H1 (cell line): Measurements from ENCODE around the gene MFRP. TPM values are rescaled to one million over a fixed set of nuclear protein-coding genes. Genes with fewer than 3 reads are reported as not detected.

Experiments
- CTCF ChIA-PET: fragments of 300-600 bp; sonication (Branson Sonifier 250); formaldehyde crosslinking; loops from one replicate; lab custom pipeline; 2021; ENCODE audit not compliant: partially characterized antibody; lab: Charles Lee
- POLR2A ChIA-PET: fragments of 300-600 bp; sonication (Branson Sonifier 250); formaldehyde crosslinking; loops from one replicate; lab custom pipeline; 2021; ENCODE audit warnings: inconsistent platforms; ENCODE audit not compliant: partially characterized antibody; lab: Charles Lee
- DNase-seq, 2 experiments: peaks; one replicate each; pipeline versions ENCODE4 v3.0.0 to v3.0.0-alpha.2; 2010 to 2022; ENCODE audit warnings: low spot score in 2 of 2, low read depth in 1 of 2, mixed read lengths in 1 of 2
- FAIRE-seq: peaks from 2 replicates; lab custom pipeline; 2011; peaks lifted over from hg19 to GRCh38; lab: Jason Lieb, UNC
- H2AFZ ChIP-seq: 2 replicates; pipeline ENCODE4 v1.8.1; 2012; ENCODE audit warnings: low read length, inconsistent platforms
- H2AK5ac ChIP-seq: 2 replicates; pipeline ENCODE4 v1.6.1; 2013; ENCODE audit warnings: low read depth, low read length
- H2BK120ac ChIP-seq: replicated peaks from 2 replicates; pipeline ENCODE3; 2013; ENCODE audit warnings: low read depth, low read length, inconsistent platforms
- H2BK12ac ChIP-seq: 2 replicates; pipeline ENCODE4 v1.6.1; 2013; ENCODE audit warnings: low read depth, low read length
- H2BK15ac ChIP-seq: 2 replicates; pipeline ENCODE4 v1.6.1; 2013; ENCODE audit warnings: low read length
- H2BK20ac ChIP-seq: 2 replicates; pipeline ENCODE4 v1.6.1; 2013; ENCODE audit warnings: low read length
- H2BK5ac ChIP-seq: 2 replicates; pipeline ENCODE4 v1.6.1; 2013; ENCODE audit warnings: low read depth, low read length
- H3K14ac ChIP-seq: 2 replicates; pipeline ENCODE4 v1.6.1; 2013; ENCODE audit warnings: inconsistent platforms; ENCODE audit not compliant: insufficient read length
- H3K18ac ChIP-seq: 2 replicates; pipeline ENCODE4 v1.6.1; 2013; ENCODE audit warnings: low read length; ENCODE audit errors: extremely low read depth
- H3K23ac ChIP-seq: 2 replicates; pipeline ENCODE4 v1.6.1; 2013; ENCODE audit warnings: inconsistent platforms; ENCODE audit not compliant: insufficient read length
- H3K23me2 ChIP-seq: 2 replicates; pipeline ENCODE4 v1.6.1; 2013; ENCODE audit warnings: low read depth, low read length
- H3K27ac ChIP-seq: 2 replicates; pipeline ENCODE4 v1.6.1; 2011; ENCODE audit warnings: low read depth, low read length, inconsistent platforms
- H3K27me3 ChIP-seq, 4 experiments: replicated peaks in 1 of 4; 1 replicate in 1 of 4; 2 replicates in 3 of 4; pipeline versions ENCODE4 v1.6.1 to v1.8.1; 2011 to 2013; ENCODE audit warnings: low read length in 3 of 4, mild to moderate bottlenecking in 3 of 4, inconsistent platforms in 2 of 4, mixed read lengths in 2 of 4, moderate library complexity in 1 of 4; ENCODE audit not compliant: control insufficient read depth in 3 of 4, insufficient read depth in 3 of 4; ENCODE audit errors: extremely low read depth in 1 of 4
- H3K36me3 ChIP-seq, 4 experiments: 2 replicates each; pipeline versions ENCODE4 v1.6.1 to v1.8.1; 2011 to 2013; ENCODE audit warnings: mild to moderate bottlenecking in 4 of 4, low read length in 3 of 4, moderate library complexity in 2 of 4, control low read depth in 1 of 4, inconsistent platforms in 1 of 4; ENCODE audit not compliant: insufficient read depth in 4 of 4, control insufficient read depth in 2 of 4
- H3K4ac ChIP-seq: replicated peaks from 2 replicates; pipeline ENCODE3; 2013; ENCODE audit warnings: low read length, low read depth, mixed read lengths, inconsistent platforms; ENCODE audit not compliant: insufficient read length
- H3K4me1 ChIP-seq, 4 experiments: replicated peaks in 1 of 4; 1 replicate in 1 of 4; 2 replicates in 3 of 4; pipeline versions ENCODE4 v1.6.1 to v1.8.1; 2011 to 2013; ENCODE audit warnings: low read length in 3 of 4, inconsistent platforms in 2 of 4, mixed read lengths in 1 of 4; ENCODE audit not compliant: insufficient read depth in 4 of 4, control insufficient read depth in 3 of 4
- H3K4me2 ChIP-seq, 2 experiments: 2 replicates each; pipeline versions ENCODE4 v1.6.1 to v1.8.1; 2011 to 2013; ENCODE audit warnings: low read depth in 2 of 2, low read length in 2 of 2, control low read depth in 1 of 2, inconsistent platforms in 1 of 2, mild to moderate bottlenecking in 1 of 2; ENCODE audit not compliant: insufficient read depth in 1 of 2
- H3K4me3 ChIP-seq, 4 experiments: fragments of 200-600, 300-600 bp in 1 of 4; sonication (generic), shearing (Covaris generic), sonication (Bioruptor Twin) in 1 of 4; 2 replicates each; pipeline versions ENCODE4 v1.5.1 to v1.8.1; 2011 to 2016; ENCODE audit warnings: low read length in 4 of 4, low read depth in 3 of 4, control low read depth in 2 of 4, inconsistent platforms in 2 of 4, mild to moderate bottlenecking in 2 of 4, mixed read lengths in 1 of 4, moderate library complexity in 1 of 4; ENCODE audit not compliant: insufficient read depth in 2 of 4; ENCODE audit errors: extremely low read depth in 1 of 4
- H3K56ac ChIP-seq: replicated peaks from 2 replicates; pipeline ENCODE3; 2013; ENCODE audit warnings: low read depth, mild to moderate bottlenecking, mixed read lengths, low read length, inconsistent platforms; ENCODE audit not compliant: insufficient read length
- H3K79me1 ChIP-seq: 2 replicates; pipeline ENCODE4 v1.6.1; 2013; ENCODE audit warnings: low read depth, low read length, control low read depth
- H3K79me2 ChIP-seq, 2 experiments: 2 replicates each; pipeline versions ENCODE4 v1.6.1 to v1.8.1; 2012 to 2013; ENCODE audit warnings: low read length in 2 of 2, mild to moderate bottlenecking in 2 of 2, inconsistent platforms in 1 of 2; ENCODE audit not compliant: insufficient read depth in 2 of 2, control insufficient read depth in 1 of 2
- H3K9ac ChIP-seq, 4 experiments: replicated peaks in 1 of 4; 1 replicate in 1 of 4; 2 replicates in 3 of 4; pipeline versions ENCODE4 v1.6.1 to v1.8.1; 2011 to 2013; ENCODE audit warnings: low read depth in 3 of 4, low read length in 3 of 4, control low read depth in 2 of 4, mild to moderate bottlenecking in 2 of 4, moderate library complexity in 2 of 4, inconsistent platforms in 1 of 4; ENCODE audit errors: extremely low read depth in 1 of 4
- H3K9me3 ChIP-seq, 2 experiments: 2 replicates each; pipeline versions ENCODE4 v1.6.1 to v1.8.1; 2012 to 2013; ENCODE audit warnings: mild to moderate bottlenecking in 2 of 2, moderate library complexity in 2 of 2, control low read depth in 1 of 2, inconsistent platforms in 1 of 2, low read depth in 1 of 2, low read length in 1 of 2, mixed read lengths in 1 of 2; ENCODE audit not compliant: insufficient read depth in 2 of 2
- H4K20me1 ChIP-seq, 2 experiments: replicated peaks in 1 of 2; 2 replicates each; pipeline versions ENCODE3 to v1.8.1; 2011 to 2013; ENCODE audit warnings: inconsistent platforms in 2 of 2, low read length in 2 of 2, mild to moderate bottlenecking in 1 of 2; ENCODE audit not compliant: insufficient read depth in 2 of 2, control insufficient read depth in 1 of 2
- H4K5ac ChIP-seq: 2 replicates; pipeline ENCODE4 v1.6.1; 2013; ENCODE audit warnings: low read length, low read depth, mixed read lengths, inconsistent platforms; ENCODE audit not compliant: insufficient read length
- H4K8ac ChIP-seq: 2 replicates; pipeline ENCODE4 v1.8.0; 2013; ENCODE audit warnings: mild to moderate bottlenecking, moderate library complexity, low read length, inconsistent platforms; ENCODE audit not compliant: insufficient read depth; ENCODE audit errors: extremely low read depth
- H4K91ac ChIP-seq: replicated peaks from 2 replicates; pipeline ENCODE3; 2013; ENCODE audit warnings: low read length, mixed read lengths, inconsistent platforms; ENCODE audit not compliant: insufficient read length
- HDAC6 ChIP-seq: IDR thresholded peaks from one replicate; pipeline ENCODE4 v1.7.1; 2012; ENCODE audit warnings: low read depth, mild to moderate bottlenecking, inconsistent platforms, low read length, moderate library complexity
- TCF12 ChIP-seq: IDR thresholded peaks from 2 replicates; pipeline ENCODE4 v1.6.1; 2011; ENCODE audit warnings: low read depth, mild to moderate bottlenecking, low read length
- WGBS, 2 experiments: shearing (Covaris generic) in 1 of 2; methylation state at CpG; one replicate each; pipeline versions ENCODE4 v1.1.6 to v1.1.7; 2013 to 2015; ENCODE audit warnings: low lambda C conversion rate in 2 of 2, mixed read lengths in 2 of 2, inconsistent platforms in 1 of 2, low coverage in 1 of 2, missing lambda C conversion rate in 1 of 2; ENCODE audit not compliant: insufficient replicate concordance in 2 of 2, insufficient coverage in 1 of 2, insufficient read length in 1 of 2; ENCODE audit errors: extremely low coverage in 1 of 2, missing lambda C conversion rate in 1 of 2; 5-methylcytosine and 5-hydroxymethylcytosine counted together
- polyA plus RNA-seq, 7 experiments: library from polyadenylated mRNA; depleted of rRNA in 3 of 7; stranded (reverse) in 5 of 7; unstranded in 2 of 7; fragments of >200 nt in 5 of 7; fragments of 200-250 nt in 2 of 7; gene quantifications; 1 replicate in 5 of 7; 2 replicates in 1 of 7; 4 replicates in 1 of 7; pipeline versions ENCODE4 v1.2.1 to v1.2.3, GENCODE V29; 2011 to 2013; ENCODE audit warnings: missing spikeins in 2 of 7, mixed read lengths in 2 of 7
- total RNA-seq: library from RNA; stranded (reverse); fragmentation: NEBNext Ultra II Directional; extraction: Animal tissue kit (Norgen Biotek cat#: 25700); gene quantifications from 2 replicates; pipeline ENCODE4 v1.2.1, GENCODE V29; 2021

MFRP gene
- total and polyA plus RNA-seq, 2 of the 8 experiments (the other 6 are each of a cell fraction or from before 2014, with no cell fraction given) = 0.02 TPM; not detected in 1

- Histone ChIP-seq H2BK20ac (no peak overlapping the region), H4K5ac (no peak overlapping the region), H3K27ac (no peak overlapping the region), H2BK120ac (no peak overlapping the region), H3K4ac (no peak overlapping the region), H3K79me2 (no peaks in the 10 kb centered on the region), H2AK5ac (no peak overlapping the region), H3K79me1 (no peaks in the 10 kb centered on the region; the same call in 1 of the 2 replicates), H3K4me3 (no peak overlapping the region), H3K56ac (no peak overlapping the region), H3K9ac (no peak overlapping the region), H2BK5ac (no peak overlapping the region), H3K14ac (no peak overlapping the region), H3K4me1 (no peaks in the 10 kb centered on the region), H3K23me2 (no peaks in the 10 kb centered on the region), H2AFZ (no peak overlapping the region), H3K36me3 (peaks cover 34 to 69% (median 61%) of the 10 kb centered on the region in 4 experiments), H4K20me1 (peaks cover 3 to 6% of the 10 kb centered on the region in 2 experiments), H3K27me3 (no peaks in the 10 kb centered on the region), H2BK15ac (no peak overlapping the region), H4K8ac (no peak overlapping the region), H3K23ac (no peak overlapping the region), H2BK12ac (no peak overlapping the region), H4K91ac (no peak overlapping the region), H3K4me2 (no peak overlapping the region), H3K18ac (no peak overlapping the region), H3K9me3 (no peaks in the 10 kb centered on the region)
- ChIA-PET CTCF (interaction anchor here (0.6 to 2.8 kb wide), 13 partner anchors 9 to 370 kb away, joined by 3 to 16 read pairs (median 3); partner anchors contain the start of genes DPAGT1 and MCAM), POLR2A (interaction anchor here (1.9 kb wide), 1 partner anchor 11 kb away, joined by 6 read pairs; no protein-coding TSS in a partner anchor)
- WGBS, 2 experiments = 98% methylated on average over 9 of the region's 9 CpGs; no CpG with 5 or more reads in 1 of the 2 experiments
- TF ChIP-seq TCF12 (no peak), HDAC6 (no peak)
- DNase-seq (no peak), FAIRE-seq (no peak)
Observed at GRCh38 chr11:119299416-119299815, 47.1 kb downstream of the MFRP start.
